Measurements from ENCODE around the gene SYNPO.

- TF ChIP-seq POLR2A (IDR thresholded peaks at IDR 0.05) (no peak), CTCF (IDR thresholded peaks at IDR 0.05) (no peak)
Measured at GRCh38 chr5:150616024-150616470, 24.4 kb upstream of the SYNPO start.
